Neural progenitor cell (in vitro differentiated cells): Measurements from ENCODE around the gene GPBAR1. TPM values are rescaled to one million over a fixed set of nuclear protein-coding genes. Genes with fewer than 3 reads are reported as not detected.

Experiments used
- DNase-seq: peaks from one replicate; pipeline ENCODE4 v3.0.0-alpha.2; 2016; ENCODE audit warnings: low spot score
- H2AFZ ChIP-seq: fragments of 200-600 bp; sonication (generic); replicated peaks from 2 replicates; pipeline ENCODE4 v1.6.1; 2016; ENCODE audit warnings: antibody characterized with exemption
- H3F3A ChIP-seq: fragments of 200-600 bp; sonication (generic); 2 replicates; pipeline ENCODE4 v1.6.1; 2016; ENCODE audit warnings: antibody characterized with exemption, low read depth
- H3K27ac ChIP-seq: fragments of 200-600 bp; sonication (generic); 2 replicates; pipeline ENCODE4 v1.5.1; 2016; ENCODE audit warnings: mild to moderate bottlenecking
- H3K27me3 ChIP-seq: fragments of 200-600 bp; sonication (generic); 2 replicates; pipeline ENCODE4 v1.6.1; 2016; ENCODE audit warnings: mild to moderate bottlenecking, moderate library complexity
- H3K36me3 ChIP-seq: fragments of 200-600 bp; sonication (generic); 2 replicates; pipeline ENCODE4 v1.5.1; 2016
- H3K4me1 ChIP-seq: fragments of 200-600 bp; sonication (generic); 2 replicates; pipeline ENCODE4 v1.6.1; 2016; ENCODE audit warnings: mixed run types
- H3K4me2 ChIP-seq: fragments of 200-600 bp; sonication (generic); 2 replicates; pipeline ENCODE4 v1.6.1; 2016
- H3K4me3 ChIP-seq: fragments of 200-600 bp; sonication (generic); 2 replicates; pipeline ENCODE4 v1.5.1; 2016
- H3K79me2 ChIP-seq: fragments of 200-600 bp; sonication (generic); 2 replicates; pipeline ENCODE4 v1.6.1; 2016; ENCODE audit warnings: low read depth
- H3K9ac ChIP-seq: fragments of 200-600 bp; sonication (generic); 2 replicates; pipeline ENCODE4 v1.6.1; 2016
- H3K9me3 ChIP-seq: fragments of 200-600 bp; sonication (generic); 2 replicates; pipeline ENCODE4 v1.5.1; 2016; ENCODE audit warnings: low read depth
- H4K20me1 ChIP-seq: fragments of 200-600 bp; sonication (generic); 2 replicates; pipeline ENCODE4 v1.6.1; 2016; ENCODE audit warnings: low read depth
- H3K27ac Mint-ChIP-seq: 3 replicates; pipeline ENCODE4 v1.8.0; 2021; ENCODE audit warnings: mixed read lengths
- H3K27me3 Mint-ChIP-seq: 2 replicates; pipeline ENCODE4 v1.8.0; 2022; ENCODE audit warnings: low read depth, mild to moderate bottlenecking, inconsistent platforms, moderate library complexity, mixed read lengths; ENCODE audit not compliant: insufficient read depth
- H3K36me3 Mint-ChIP-seq: 3 replicates; pipeline ENCODE4 v1.8.0; 2021; ENCODE audit warnings: mixed read lengths
- H3K4me1 Mint-ChIP-seq: 3 replicates; pipeline ENCODE4 v1.8.0; 2021; ENCODE audit warnings: mixed read lengths
- H3K4me3 Mint-ChIP-seq: 3 replicates; pipeline ENCODE4 v1.8.0; 2021; ENCODE audit warnings: mild to moderate bottlenecking, moderate library complexity, mixed read lengths
- H3K9me3 Mint-ChIP-seq: 3 replicates; pipeline ENCODE4 v1.8.0; 2020; ENCODE audit warnings: mixed read lengths
- EZH2 ChIP-seq: fragments of 200-600 bp; sonication (generic); IDR thresholded peaks from 2 replicates; pipeline ENCODE4 v1.6.1; 2017; ENCODE audit warnings: antibody characterized with exemption, mild to moderate bottlenecking, moderate library complexity
- EZH2phosphoT487 ChIP-seq: fragments of 200-600 bp; sonication (generic); IDR thresholded peaks from 2 replicates; pipeline ENCODE4 v1.6.1; 2017; ENCODE audit warnings: antibody characterized with exemption
- total RNA-seq: library from RNA; depleted of rRNA; stranded (reverse); fragments of >200 nt; gene quantifications from 2 replicates; pipeline ENCODE4 v1.2.3, GENCODE V29; 2015; ENCODE audit warnings: low replicate concordance
- TF ChIP-seq, protein P1 (sequence below): fragments of 200-600 bp; sonication (generic); IDR thresholded peaks from 2 replicates; pipeline ENCODE4 v1.5.1; 2017; ENCODE audit warnings: antibody characterized with exemption, mild to moderate bottlenecking

Gene GPBAR1
- total RNA-seq, 1 donor from 2014 or later, result not detected

DNA sequence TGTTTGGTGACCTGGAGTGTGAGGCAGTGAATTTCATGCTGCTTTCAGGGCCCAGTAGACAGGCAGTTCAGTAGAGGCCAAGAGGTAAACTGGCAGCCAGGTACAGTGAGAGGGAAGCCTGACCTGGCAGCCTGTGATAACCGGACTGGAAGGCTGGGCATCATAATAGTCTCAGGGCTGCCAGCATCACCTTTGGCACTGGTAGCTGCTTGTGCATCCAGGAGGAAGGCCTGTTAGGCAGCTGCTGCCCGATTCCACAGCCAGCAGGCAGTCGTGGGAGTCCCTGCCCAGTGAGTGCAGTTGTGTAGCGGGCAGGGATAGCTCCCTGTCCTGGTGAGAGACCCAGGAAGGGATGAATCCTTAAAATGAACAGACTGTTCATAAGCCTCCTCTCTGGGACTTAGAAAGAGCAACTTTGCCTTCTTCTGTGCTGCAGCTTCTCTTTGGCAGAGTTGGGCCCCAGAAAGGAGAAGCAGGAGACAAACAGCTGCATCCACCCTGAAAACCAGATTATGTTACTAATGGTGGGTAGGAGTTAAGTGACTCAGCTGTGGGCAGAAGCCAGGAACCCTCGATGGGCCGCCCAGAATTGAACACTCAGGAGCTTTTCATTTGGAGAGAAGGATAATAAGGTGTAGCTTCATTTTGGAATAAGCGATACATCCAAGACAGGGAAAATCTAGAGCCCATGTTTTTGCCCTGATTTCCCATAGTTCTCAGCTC is 8.1 kb upstream of the GPBAR1 start:
- no peak overlapping the region for H3K9ac ChIP-seq

DNA sequence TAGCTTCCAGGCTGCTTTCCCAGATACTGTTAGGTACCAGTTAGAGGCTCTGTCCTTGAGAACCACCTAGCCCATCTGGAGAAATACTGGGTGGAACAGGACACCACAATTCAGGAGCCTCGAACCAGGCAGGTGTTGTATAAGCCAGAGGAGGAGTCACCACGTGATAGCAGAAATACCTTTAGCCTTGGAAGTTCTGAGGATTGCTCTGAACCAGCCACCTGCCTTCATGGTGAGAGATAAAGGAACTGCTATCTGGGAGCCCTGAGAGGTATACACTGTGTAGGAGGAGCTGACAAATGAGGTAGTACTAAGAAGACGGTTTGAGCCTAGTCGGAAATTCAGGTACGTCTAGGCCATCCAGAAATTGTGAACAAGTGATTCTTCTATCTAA is 7.6 kb upstream of the GPBAR1 start:
- no peak overlapping the region for H3K27ac ChIP-seq
- H3K27me3 ChIP-seq, result no peaks in the 10 kb centered on the region
- H3F3A ChIP-seq, result peaks cover 14% of the 10 kb centered on the region

More for the DNA sequence above, 8.1 kb upstream of the GPBAR1 start:
- Histone ChIP-seq H3K9me3 (no peaks in the 10 kb centered on the region), H3K4me2 (no peak overlapping the region), H3K4me3 (no peak overlapping the region), H3K36me3 (no peaks in the 10 kb centered on the region), H3K27ac (no peak overlapping the region), H3K79me2 (no peaks in the 10 kb centered on the region), H3K27me3 (no peaks in the 10 kb centered on the region), H2AFZ (no peak overlapping the region), H3K4me1 (no peaks in the 10 kb centered on the region), H3F3A (peaks cover 14% of the 10 kb centered on the region), H4K20me1 (no peaks in the 10 kb centered on the region)
- Mint-ChIP-seq H3K9me3 (no peaks in the 10 kb centered on the region), H3K36me3 (peaks cover 28% of the 10 kb centered on the region), H3K27me3 (peaks cover 9% of the 10 kb centered on the region), H3K4me1 (no peaks in the 10 kb centered on the region), H3K27ac (no peak overlapping the region), H3K4me3 (no peak overlapping the region)
- TF ChIP-seq, protein P1, sequence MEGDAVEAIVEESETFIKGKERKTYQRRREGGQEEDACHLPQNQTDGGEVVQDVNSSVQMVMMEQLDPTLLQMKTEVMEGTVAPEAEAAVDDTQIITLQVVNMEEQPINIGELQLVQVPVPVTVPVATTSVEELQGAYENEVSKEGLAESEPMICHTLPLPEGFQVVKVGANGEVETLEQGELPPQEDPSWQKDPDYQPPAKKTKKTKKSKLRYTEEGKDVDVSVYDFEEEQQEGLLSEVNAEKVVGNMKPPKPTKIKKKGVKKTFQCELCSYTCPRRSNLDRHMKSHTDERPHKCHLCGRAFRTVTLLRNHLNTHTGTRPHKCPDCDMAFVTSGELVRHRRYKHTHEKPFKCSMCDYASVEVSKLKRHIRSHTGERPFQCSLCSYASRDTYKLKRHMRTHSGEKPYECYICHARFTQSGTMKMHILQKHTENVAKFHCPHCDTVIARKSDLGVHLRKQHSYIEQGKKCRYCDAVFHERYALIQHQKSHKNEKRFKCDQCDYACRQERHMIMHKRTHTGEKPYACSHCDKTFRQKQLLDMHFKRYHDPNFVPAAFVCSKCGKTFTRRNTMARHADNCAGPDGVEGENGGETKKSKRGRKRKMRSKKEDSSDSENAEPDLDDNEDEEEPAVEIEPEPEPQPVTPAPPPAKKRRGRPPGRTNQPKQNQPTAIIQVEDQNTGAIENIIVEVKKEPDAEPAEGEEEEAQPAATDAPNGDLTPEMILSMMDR, result no peak
- TF ChIP-seq EZH2, result no peak
- TF ChIP-seq EZH2phosphoT487, result no peak
- DNase-seq, result no peak

DNA sequence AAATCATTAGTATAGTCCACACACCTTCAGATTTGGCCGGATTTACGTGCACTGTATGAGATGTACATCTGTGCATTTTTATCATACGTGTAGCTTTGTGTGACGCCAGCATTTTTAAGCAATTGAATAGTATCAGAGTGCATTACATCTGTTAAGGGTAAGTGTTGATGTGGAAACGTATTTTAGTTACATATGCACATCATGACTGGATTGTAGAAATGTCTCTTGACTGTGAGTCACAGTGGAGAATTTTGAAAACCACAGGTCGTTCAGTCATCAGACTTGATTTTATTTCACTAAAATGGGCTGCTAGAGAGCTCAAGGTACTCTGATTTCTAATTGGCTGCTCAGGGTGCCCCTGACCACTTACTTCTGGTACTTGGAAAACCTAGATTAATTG is 5.4 kb upstream of the GPBAR1 start:
- peaks cover 14% of the 10 kb centered on the region for H3K36me3 Mint-ChIP-seq
- H3F3A ChIP-seq, result peaks cover 20% of the 10 kb centered on the region
- TF ChIP-seq, protein P1, result no peak
- TF ChIP-seq EZH2phosphoT487 (no peak), EZH2 (no peak)
- H3K4me1 ChIP-seq, result peaks cover 1% of the 10 kb centered on the region
- no peak overlapping the region for H3K4me2 ChIP-seq
- H3K27me3 Mint-ChIP-seq, result peaks cover 6% of the 10 kb centered on the region
- no peaks in the 10 kb centered on the region for H3K9me3 Mint-ChIP-seq
- H4K20me1 ChIP-seq, result no peaks in the 10 kb centered on the region
- peaks cover 14% of the 10 kb centered on the region for H3K4me1 Mint-ChIP-seq
- no peak overlapping the region for H2AFZ ChIP-seq
- H3K27ac Mint-ChIP-seq, result no peak overlapping the region
- H3K36me3 ChIP-seq, result no peaks in the 10 kb centered on the region
- no peak overlapping the region for H3K4me3 Mint-ChIP-seq
- no peak for DNase-seq
- H3K27ac ChIP-seq, result no peak overlapping the region
- no peak overlapping the region for H3K4me3 ChIP-seq
- no peaks in the 10 kb centered on the region for H3K9me3 ChIP-seq
- H3K79me2 ChIP-seq, result no peaks in the 10 kb centered on the region
- no peak overlapping the region for H3K9ac ChIP-seq
- H3K27me3 ChIP-seq, result no peaks in the 10 kb centered on the region

More for the DNA sequence above, 7.6 kb upstream of the GPBAR1 start:
- Histone ChIP-seq H3K9ac (no peak overlapping the region), H3K9me3 (no peaks in the 10 kb centered on the region), H4K20me1 (no peaks in the 10 kb centered on the region), H3K36me3 (no peaks in the 10 kb centered on the region), H3K79me2 (no peaks in the 10 kb centered on the region), H2AFZ (no peak overlapping the region), H3K4me2 (no peak overlapping the region), H3K4me1 (no peaks in the 10 kb centered on the region), H3K4me3 (no peak overlapping the region)
- Mint-ChIP-seq H3K36me3 (peaks cover 24% of the 10 kb centered on the region), H3K9me3 (no peaks in the 10 kb centered on the region), H3K27me3 (peaks cover 9% of the 10 kb centered on the region), H3K4me3 (no peak overlapping the region), H3K4me1 (no peaks in the 10 kb centered on the region), H3K27ac (no peak overlapping the region)
- no peak for DNase-seq
- TF ChIP-seq, protein P1, result no peak
- no peak for TF ChIP-seq EZH2phosphoT487
